OCI-M1 (cell line): ENCODE measurements around the gene CLINT1.
A peak's percentile ranks its signal among the peaks of the same experiment; 100 is the strongest.

Experiments
- DNase-seq: peaks from one replicate; lab custom pipeline; 2025; lab: John Stamatoyannopoulos, UW

Gene CLINT1

DNA sequence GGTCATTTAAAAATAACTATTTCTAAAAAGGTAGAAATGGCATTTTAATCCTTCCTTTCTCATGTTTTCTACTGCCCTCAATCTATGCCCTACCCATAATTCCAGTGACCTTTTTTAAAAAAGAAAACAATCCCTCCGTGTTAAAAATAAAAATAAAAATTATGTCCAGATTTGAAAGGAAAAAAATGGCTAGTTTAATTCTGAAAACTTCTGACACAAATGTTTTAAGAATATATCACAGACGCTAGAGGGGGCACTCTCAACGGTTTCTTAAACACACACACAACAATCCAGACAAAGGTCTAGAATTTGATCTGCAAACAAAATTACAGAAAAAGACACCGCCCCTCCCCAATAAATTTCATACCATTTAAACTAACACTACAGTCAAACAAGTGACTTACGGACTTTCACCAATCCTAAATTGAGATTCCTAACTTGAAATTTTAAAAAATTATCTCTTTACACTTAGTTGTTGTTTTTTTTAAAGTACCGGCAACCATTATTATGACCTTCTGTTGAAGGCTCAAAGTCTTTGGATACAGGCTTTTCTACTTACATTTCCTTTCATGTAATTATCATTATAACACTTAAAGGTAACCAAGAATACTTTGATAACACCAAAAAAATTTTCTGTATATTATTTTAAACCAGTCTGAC, 38.2 kb downstream of the CLINT1 start:
- peak; percentile 72 for DNase-seq

DNA sequence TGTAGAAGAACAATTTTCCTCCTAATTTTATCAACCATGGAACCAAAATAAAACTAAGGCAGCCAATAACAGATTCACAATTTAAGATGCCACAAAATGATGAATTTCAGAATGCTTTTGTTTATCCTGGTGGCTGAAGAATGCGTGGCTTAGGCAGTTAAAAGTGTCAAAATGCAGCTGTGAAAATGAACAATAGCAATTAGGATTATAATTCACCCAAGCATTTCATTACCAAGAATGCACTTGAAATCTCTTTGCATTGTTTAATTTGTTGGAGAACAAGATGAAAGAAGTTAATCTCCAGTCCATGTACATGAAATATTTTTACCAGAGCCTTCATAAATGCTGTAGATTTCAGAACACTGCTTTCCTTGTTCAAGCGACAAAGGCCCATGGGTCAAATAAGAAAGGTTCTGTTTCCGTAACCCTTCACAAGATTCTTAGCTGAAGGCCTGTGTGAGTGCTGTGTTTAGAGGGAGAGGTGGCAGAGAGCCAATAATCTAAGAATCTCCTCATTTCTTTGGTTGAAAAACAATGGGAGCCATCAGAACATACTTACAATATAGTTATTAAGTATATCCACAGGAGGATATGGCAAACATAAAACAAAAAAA, 39.3 kb downstream of the CLINT1 start:
- no peak for DNase-seq

DNA sequence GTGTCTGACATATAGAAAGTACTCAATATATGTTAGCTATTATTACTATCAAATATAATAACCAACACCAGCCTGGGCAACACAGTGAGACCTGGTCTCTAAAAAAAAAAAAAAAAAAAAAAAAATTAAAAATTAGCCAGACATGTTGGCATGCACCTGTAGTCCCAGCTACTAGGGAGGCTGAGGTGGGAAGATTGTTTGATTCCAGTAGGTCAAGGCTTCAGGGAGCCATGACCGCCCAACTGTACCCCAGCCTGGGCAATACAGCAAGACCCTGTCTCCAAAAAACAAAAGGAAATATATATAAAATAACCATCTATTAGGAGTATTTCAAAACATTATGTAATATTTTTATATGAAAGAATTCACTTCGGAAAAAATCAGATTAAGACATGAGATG, 40.6 kb downstream of the CLINT1 start:
- no peak for DNase-seq

- no peak for DNase-seq
Measured at GRCh38 chr5:157817928-157818327, 41.0 kb downstream of the CLINT1 start.

GRCh38 chr5:157817387-157817702, 41.6 kb downstream of the CLINT1 start:
- DNase-seq = no peak

- peak; percentile 50 for DNase-seq
Measured at GRCh38 chr5:157816682-157817386, 42.1 kb downstream of the CLINT1 start.

- DNase-seq = no peak
Measured at GRCh38 chr5:157812086-157812485, 46.9 kb downstream of the CLINT1 start.

DNA sequence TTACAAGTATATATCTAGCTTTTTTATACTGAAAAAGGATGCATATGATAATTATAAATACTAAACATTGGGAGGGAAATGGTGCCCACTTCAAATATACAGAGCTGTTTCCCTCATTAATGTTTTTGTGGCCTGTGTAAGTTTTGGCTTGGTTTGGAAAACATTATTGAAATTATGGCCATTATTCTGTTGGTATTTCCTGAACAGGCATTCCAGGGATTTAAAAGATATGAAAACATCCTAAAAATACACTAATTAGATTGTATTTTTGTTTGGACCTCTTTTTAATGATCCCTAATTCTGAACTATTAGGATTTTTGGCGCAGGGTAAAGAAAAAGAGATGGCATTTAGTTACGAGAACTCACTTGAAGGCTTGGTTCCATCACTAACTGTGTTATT, 50.9 kb downstream of the CLINT1 start:
- no peak for DNase-seq

GRCh38 chr5:157802736-157803135, 56.2 kb downstream of the CLINT1 start:
- no peak for DNase-seq

DNA sequence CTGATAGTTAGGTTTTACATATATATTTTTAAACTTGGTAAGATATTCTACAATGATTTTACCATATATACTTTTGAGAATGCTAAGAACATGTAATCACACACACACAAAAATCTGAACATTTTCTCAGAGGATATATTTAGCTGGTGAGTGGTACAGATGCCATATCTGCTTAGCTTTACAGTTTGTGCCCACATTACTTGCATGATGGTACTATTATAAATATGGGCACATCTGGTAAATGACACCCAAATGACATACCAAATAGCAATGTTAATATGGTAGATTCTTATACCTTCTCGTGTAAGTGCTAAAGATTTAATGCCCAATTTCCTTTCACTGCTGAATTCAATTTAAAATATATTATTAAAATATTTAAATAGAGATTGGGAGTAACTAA, 58.8 kb downstream of the CLINT1 start:
- DNase-seq = no peak

GRCh38 chr5:157799578-157799977, 59.4 kb downstream of the CLINT1 start:
- DNase-seq = no peak

DNA sequence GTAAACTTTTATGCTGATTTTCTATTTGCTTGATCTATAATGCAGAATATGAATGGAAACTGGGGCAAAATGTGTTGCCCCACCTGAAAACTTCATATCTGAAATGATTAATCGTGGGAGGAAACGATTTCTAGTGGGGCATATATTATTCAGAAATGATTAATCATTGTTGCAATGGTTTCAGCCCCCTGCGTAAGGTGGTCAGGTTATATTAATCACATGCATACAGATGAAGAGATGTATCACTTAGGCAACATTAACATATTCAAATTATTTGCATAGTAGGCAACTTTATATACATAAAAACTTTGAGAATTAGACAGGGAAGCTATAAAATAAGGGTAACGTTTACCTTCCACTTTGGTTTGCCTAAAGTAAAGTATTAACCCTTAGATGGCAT, 65.6 kb downstream of the CLINT1 start:
- no peak for DNase-seq

DNA sequence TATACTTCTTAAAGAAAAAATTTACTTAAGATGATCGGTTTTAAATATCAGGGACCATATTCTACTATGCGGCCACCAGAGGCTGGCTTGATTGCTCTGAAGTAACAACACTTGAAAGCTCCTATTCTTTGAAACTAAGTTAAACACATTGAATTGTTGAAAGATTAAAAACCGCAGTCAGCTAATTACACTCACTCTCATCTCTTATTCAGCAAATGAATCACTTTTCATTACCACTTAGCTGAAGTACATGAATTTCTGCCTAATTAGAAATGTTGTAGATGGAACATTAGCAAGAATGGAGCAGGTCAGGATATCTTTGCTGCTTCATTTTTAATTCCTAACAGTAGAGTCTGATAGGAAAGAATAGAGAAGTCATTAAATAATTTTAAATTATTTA, 73.1 kb downstream of the CLINT1 start:
- DNase-seq = no peak

- no peak for DNase-seq
Measured at GRCh38 chr5:157779221-157779620, 79.7 kb downstream of the CLINT1 start.

DNA sequence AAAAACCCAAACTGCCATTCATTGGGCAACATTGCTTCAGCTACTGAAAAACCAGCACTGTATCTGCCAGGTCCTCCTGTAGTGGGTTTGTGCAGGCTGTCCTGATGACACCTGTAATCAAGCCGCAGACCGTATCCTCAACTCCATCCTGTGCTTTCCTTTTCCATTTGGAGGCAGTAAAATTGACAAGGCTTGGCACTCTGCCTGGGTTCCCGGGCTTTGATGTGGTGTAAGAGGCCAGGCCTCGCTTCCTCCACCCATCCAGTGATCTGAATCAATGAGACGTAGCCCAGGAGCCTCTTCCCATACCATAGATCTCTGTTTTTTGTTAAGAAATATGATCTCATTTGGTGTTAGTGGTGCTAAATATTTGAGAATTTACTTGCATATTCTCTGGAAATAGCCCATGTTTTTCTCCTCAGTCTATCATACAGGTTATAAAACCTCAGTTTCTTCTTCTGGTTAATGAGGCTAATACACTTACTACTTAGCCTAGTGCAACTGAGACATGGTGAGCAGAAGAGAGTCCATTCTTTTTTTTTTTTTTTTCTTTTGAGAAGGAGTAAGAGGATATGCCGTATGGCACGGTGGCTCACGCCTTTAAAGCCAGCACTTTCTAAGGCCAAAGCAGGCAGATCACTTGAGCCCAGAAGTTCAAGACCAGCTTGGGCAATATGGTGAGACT, 80.7 kb downstream of the CLINT1 start:
- peak; percentile 42 for DNase-seq

- DNase-seq = no peak
Measured at GRCh38 chr5:157772127-157772526, 86.8 kb downstream of the CLINT1 start.

- DNase-seq = no peak
Measured at GRCh38 chr5:157770665-157771064, 88.3 kb downstream of the CLINT1 start.

GRCh38 chr5:157767689-157768088, 91.3 kb downstream of the CLINT1 start:
- no peak for DNase-seq

DNA sequence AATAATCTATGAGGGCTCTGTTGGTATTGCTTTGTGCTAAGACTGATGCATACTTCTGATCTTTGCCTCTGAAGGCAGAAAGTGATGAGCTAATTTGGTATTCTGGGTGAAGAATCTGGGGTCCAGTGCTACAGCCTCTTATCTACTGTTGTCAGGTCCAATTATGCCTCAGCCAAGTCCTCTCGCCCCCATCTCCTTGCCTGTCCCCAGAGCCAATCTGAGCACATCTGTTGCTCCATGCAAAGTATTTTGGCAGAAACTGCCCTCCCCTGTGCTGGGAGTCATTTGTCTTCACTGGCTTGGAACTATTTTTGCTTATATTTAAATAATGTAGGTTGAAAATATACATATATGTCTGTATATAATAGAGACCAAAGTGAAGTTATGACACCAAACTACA, 92.0 kb downstream of the CLINT1 start:
- DNase-seq = no peak

DNA sequence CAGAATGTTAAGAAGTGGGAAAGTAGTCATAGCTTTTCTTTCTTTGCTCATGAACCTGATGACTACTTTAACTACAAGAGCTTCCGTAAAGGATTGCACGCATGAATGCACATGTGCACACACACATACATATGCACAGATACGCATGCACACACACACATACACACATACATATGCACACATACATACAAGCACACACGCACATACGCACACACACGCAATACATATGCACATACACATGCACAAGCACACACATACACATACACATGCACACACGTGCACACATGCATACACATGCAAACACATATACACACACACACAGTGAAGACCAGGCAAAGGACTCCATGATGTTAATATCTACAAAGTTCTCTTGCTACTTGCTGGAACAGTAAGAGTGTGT, 92.5 kb downstream of the CLINT1 start:
- DNase-seq = no peak

DNA sequence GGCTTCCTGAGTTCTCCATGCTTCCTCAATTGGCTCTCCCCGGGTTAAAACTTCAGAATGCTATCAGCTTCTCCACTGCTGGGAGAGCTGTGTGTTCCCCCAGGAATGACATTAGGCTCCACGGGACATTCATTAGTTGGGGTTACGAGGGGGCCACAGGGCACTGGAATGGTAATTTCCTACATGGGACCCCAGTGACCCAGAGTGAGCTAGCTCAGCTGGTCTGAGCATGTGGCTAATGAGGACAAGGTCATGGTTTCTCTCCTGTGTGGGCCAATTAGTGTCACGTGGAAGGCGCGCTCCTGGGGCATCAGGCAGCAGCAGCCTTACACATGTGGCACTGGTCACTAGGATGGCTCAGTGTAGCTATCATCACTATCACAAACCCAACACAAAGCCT, 94.4 kb downstream of the CLINT1 start:
- no peak for DNase-seq

DNA sequence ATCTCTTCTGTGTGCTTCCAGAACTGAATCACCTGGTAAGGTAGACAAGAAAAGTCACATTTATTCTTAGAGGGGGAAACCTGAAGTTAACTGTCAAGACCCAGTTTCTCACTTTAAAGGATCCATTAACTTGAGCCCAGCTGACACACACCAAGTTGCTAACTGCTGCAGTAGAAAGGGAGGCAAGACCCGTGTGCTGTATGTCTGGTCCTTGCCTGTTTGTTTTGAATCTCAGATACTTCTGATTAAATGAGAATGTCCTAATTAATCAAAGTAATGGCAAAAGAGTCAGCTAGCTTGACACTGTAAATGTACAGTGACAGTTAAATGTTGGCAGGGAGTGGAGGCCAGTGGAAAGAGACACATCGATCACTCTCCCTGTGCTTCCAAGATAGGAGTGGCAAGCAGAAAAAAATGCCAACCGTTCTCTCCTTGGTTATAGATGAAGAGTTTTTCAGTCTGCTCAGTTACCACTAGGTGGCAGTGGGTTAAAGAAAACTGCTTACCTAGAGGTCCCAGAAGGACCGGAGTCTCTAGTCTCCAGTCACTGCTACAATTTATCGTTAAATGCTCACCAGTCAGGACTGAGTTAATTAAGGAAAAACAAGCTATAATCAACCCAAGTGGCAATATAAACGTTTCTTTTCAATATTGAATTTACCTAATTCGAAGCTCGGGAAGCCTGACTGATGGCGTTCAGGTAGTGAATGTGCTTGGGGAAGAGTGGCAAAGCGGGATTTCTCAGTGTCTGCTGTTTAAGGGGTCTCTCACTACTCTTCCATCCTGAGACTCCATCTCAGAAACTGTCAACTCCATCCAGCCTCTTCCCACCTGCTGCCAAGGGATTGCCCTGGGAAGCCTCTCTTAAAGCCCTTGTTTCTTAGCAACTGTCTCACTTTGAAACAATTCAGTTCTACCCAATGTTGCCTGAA, 97.0 kb downstream of the CLINT1 start:
- peak; percentile 72 for DNase-seq
